ENCODE results near the gene CDK5RAP2.

GRCh38 chr9:120569556-120569955 lies 10.4 kb downstream of the CDK5RAP2 start:
- no peak for TF ChIP-seq CTCF (IDR thresholded peaks at IDR 0.05; ENCODE audit: insufficient read depth, low read length)
- no peak for TF ChIP-seq POLR2AphosphoS5 (IDR thresholded peaks at IDR 0.05; ENCODE audit: low read depth)
- TF ChIP-seq SPI1 (IDR thresholded peaks at IDR 0.05; ENCODE audit: borderline replicate concordance, low read depth), result no peak
- TF ChIP-seq REST (IDR thresholded peaks at IDR 0.05; ENCODE audit: insufficient replicate concordance, low read depth), result no peak
- no peak for TF ChIP-seq GABPA (IDR thresholded peaks at IDR 0.05; ENCODE audit: low read depth)
